Activated CD4-positive, CD25-positive, alpha-beta regulatory T cell treated with anti-CD3 and anti-CD28 coated beads, Interleukin-2, amount 50 U/mL, for 24 hours (primary cell): Measurements from ENCODE around the gene ATG13.

Source experiments
- ATAC-seq, 2 donors: fragments of 150-1000 bp; cut with Tn5 transposase; one replicate each; pipeline ENCODE4 v1.10.0; 2021; ENCODE audit warnings: mild to moderate bottlenecking in 1 of 2, moderate library complexity in 1 of 2

The ATG13 gene

GRCh38 chr11:46609386-46609785, 8.0 kb upstream of the ATG13 start:
- ATAC-seq: no peak

- ATAC-seq: peak in 1 of 2 donors; percentile 25
Observed at GRCh38 chr11:46611526-46612304, 5.6 kb upstream of the ATG13 start.

DNA sequence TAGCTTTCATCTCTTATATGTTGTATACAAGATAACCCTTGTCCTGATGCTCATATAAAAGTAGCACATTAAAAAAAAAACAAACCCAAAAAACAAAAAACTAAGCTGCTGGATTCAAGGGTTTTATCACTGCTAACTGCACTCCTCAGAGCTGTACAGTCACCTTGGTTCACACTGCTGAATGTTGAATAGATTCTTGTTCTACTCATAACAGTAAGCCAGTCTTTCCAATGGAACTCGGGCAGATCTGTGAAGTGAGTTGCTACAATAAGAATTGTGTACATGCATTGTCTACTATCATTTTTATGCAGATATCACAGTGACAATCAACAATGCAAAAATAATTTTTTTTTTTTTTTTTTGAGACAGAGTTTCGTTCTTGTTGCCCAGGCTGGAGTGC, 5.0 kb upstream of the ATG13 start:
- ATAC-seq: no peak

GRCh38 chr11:46615756-46616155, 1.6 kb upstream of the ATG13 start:
- ATAC-seq: no peak

DNA sequence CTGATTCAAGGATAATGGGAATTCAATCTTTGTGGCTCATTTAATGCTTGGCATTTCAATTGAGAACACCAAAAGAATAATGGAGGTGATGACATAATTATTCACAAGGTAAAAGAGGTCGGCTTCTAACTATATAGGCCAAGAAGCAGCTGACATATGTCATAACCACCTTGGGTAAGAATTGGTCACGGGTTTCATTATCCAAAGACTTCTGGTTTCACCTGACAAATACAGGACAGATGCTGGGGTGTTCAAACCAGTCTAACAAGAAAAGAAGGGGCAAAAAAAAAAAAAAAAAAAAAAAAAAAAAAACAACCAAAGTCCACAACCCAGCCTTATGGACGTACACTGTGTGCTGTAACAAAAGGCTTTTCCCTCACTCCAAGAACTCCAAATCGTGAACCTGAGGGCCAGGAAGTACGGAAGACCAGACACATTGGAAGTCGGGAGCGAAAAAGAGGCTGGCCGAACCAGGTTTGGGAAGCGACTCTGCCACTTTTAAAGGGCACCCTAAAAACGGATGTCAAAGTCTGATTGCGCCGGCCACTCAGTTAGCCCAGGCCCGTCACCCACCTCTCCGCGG, 711 bp upstream of the ATG13 start:
- peak; percentile 54 to 57 for ATAC-seq

DNA sequence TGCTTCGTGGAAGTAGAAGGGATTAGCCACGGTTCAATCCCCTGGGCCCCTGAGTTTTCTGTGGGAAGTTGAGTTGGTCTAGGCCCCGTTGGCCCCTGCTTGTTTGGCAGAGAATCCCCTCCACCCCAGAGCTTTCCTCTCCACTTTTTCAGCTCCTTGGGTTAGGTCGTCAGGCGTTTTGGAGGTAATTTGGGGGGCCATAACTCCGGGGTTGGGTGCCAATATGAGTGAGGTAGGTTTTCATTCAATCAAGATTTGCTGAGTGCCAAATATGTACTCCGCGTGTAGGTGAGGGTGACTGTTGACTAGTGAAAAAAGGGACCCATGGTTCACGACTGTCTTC, 590 bp downstream of the ATG13 start:
- no peak for ATAC-seq

- ATAC-seq: no peak
Observed at GRCh38 chr11:46618837-46619236, 1.5 kb downstream of the ATG13 start.

DNA sequence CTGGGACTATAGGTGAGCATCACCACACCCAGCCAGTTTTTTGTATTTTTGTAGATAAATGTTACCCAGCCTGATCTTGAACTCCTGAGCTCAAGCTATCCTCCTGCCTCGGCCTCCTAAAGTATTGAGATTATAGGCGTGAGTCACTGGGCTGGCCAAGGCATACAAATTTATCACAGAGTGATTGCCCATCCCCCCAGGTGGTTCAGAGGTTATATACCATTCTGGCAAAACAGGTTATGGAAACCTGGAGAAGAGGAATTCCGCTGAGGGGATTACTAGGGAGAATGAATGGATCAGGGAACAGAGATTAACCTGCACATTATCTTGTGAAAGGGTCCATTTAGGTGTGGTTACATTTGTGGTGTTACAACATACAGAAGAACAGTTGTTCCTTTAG, 8.1 kb downstream of the ATG13 start:
- no peak for ATAC-seq

- no peak for ATAC-seq
Observed at GRCh38 chr11:46628961-46629360, 11.6 kb downstream of the ATG13 start.

DNA sequence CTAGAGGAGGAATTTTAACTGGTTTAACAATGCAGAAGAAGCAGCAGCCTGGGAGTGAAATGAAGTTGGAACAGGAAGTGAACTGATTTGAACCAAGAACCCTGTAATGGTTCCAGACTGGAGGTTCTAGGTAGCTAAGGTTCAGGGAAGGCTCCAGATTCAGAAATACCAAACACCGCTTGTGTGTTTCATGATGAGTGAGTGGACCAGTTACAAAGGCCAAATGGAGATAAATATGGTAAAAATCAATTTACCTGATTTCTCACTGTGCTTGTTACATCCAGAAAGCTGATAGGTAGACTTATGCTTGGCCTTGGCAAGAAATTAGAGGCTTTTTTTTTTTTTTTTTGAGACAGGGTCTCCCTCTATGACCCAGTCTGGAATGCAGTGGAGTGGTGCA, 12.9 kb downstream of the ATG13 start:
- ATAC-seq: no peak

GRCh38 chr11:46631676-46632075, 14.3 kb downstream of the ATG13 start:
- no peak for ATAC-seq

DNA sequence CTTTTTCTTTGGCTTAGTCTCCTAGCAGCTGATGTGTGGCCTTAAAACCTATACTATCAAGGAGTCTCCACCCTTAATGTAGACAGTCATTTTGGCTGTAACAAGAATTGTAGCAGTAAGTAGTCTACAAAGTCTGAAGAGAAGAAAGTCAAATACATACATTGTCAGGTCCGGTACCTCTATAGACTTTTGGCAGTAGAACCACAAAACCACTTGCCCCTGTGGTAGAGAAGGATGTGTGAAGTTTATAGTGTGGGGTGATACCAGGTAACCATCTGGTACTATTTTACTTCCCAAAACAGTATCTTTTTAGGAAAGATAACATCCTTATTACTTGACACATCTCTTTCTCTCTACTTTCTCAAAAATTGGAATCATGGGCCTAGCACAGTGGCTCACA, 15.1 kb downstream of the ATG13 start:
- ATAC-seq: no peak

GRCh38 chr11:46633291-46634217, 16.2 kb downstream of the ATG13 start:
- no peak for ATAC-seq

DNA sequence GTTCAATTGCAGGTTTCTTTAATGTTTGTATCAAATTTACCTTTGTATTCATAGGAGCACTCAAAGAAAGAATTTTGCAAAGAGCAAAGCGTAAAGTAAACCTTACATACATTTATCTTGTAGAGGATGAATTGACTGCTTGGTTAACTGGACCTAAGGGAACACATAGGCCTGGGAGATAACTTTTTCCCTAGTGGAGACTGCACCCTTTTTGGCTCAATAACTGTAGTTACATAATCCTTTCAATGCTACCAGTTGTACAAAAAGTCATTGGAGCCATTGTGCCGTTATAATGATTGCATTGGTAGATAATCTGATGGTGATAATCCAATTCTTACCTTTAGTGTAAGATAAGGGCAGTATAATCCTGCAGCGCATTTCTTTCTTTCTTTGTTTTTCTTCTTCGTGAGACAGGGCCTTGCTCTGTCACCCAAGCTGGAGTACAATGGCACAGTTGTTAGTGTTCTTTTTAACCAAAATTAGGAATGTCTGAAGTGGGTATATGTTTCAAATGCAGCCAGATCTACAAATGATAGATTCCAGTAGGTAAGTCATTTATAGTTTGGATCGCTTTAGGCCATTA, 18.3 kb downstream of the ATG13 start:
- no peak for ATAC-seq

DNA sequence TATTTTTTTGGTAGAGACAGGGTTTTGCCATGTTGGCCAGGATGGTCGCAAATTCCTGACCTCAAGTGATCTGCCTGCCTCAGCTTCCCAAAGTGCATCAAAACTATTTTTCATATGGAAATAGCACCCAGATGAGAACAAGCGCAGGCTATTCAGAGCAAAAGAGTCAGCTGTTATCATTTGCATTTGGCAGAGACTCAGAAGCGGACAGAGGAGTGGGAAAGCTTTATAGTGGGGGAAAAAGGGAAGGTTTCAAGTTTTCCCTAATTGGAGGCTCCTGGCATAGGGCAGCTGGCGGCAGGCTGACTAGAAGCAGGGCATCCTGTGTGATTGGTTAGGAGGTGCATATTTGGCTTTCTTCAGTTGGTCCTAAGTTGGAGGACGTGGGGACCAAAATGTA, 20.2 kb downstream of the ATG13 start:
- no peak for ATAC-seq

DNA sequence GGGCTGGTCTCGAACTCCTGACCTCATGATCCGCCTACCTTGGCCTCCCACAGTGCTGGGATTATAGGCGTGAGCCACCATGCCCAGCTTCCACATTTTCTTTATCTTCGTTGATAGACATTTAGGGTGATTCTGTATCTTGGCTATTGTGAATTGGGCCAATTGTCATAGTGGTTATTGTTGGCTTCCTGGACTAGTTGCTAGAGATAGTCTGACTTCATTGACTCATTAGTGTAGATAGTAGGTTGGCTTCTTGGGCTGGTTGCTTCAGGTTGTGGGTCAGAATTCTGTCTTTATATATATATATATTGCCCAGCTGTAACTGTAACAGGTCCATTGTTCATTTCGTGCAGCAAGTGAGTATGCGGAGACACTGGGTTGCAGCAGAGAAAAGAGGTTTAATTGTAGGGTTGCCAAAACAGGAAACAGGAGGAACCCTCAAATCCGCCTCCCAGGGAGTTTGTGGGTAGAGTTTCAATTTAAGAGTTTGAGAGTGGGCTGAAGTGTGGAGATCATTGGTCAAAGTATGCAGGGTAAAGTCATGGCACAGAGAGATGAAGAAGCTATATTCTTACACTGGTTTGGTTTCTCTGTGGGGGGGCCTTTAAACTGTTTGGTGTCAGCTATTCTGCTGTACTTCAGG, 22.0 kb downstream of the ATG13 start:
- ATAC-seq: no peak

- no peak for ATAC-seq
Observed at GRCh38 chr11:46640036-46640788, 22.9 kb downstream of the ATG13 start.

DNA sequence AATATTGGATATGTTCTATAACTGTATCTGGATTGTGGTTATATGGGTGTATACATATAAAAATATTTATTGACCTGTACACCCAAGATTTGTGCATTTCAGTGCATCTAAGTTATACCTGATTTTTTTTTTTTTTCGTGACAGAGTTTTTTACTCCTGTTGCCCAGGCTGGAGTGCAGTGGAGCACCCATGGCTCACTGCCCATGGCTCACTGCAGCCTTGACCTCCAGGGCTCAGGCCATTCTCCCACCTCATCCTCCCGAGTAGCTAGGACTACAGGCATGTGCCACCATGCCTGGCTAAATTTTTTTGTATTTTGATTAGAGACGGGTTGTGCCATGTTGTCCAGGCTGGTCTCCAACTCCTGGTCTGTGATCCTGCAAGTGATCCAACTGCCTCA, 24.3 kb downstream of the ATG13 start:
- no peak for ATAC-seq

GRCh38 chr11:46642627-46643335, 25.4 kb downstream of the ATG13 start:
- ATAC-seq: no peak

DNA sequence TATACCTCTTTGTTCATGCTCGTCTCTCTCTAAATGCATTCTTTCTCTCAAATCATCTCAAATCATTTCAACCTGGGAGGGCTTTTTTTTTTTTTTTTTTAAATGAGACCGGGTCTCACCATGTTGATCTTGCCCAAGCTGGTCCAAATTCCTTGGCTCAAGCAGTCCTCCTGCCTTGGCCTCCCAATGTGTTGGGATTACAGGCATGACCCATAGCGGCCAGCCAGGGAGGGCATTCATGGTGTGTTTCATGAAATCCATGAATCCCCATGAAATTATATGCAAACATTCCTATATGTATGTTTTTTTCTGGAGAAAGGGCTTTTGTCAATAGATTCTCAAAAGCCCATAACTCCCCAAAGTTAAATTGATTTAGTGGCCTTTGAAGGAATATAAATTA, 26.2 kb downstream of the ATG13 start:
- no peak for ATAC-seq

- ATAC-seq: no peak
Observed at GRCh38 chr11:46643986-46644385, 26.6 kb downstream of the ATG13 start.
